Stimulated activated CD4-positive, alpha-beta T cell treated with anti-CD3 and anti-CD28 coated beads, Interleukin-1b, Interleukin-23, amount 100 ng/mL, for 4 hours (primary cell): ENCODE data around the gene SIPA1.
A peak's percentile ranks its signal among the peaks of the same experiment; 100 is the strongest.

Source experiments
- DNase-seq, 2 donors: peaks; one replicate each; pipeline ENCODE4 v3.0.0-alpha.2; 2020; ENCODE audit warnings: low read depth in 2 of 2

Gene SIPA1

GRCh38 chr11:65642014-65642671 lies 4.2 kb downstream of the SIPA1 start:
- DNase-seq, result no peak

GRCh38 chr11:65643971-65644370 lies 6.1 kb downstream of the SIPA1 start:
- DNase-seq, result no peak

- DNase-seq, result no peak
These were observed 6.9 kb downstream of the SIPA1 start for GRCh38 chr11:65644837-65645236.

GRCh38 chr11:65645710-65646109 lies 7.8 kb downstream of the SIPA1 start:
- DNase-seq, result no peak

- DNase-seq, result no peak
These were observed 8.5 kb downstream of the SIPA1 start for GRCh38 chr11:65646288-65646957.

- DNase-seq, result no peak
These were observed 9.2 kb downstream of the SIPA1 start for GRCh38 chr11:65646958-65647701.

- DNase-seq, result no peak
These were observed 11.1 kb downstream of the SIPA1 start for GRCh38 chr11:65648997-65649493.

- DNase-seq, result no peak
These were observed 12.0 kb downstream of the SIPA1 start for GRCh38 chr11:65649656-65650546.

- no peak for DNase-seq
These were observed 12.8 kb downstream of the SIPA1 start for GRCh38 chr11:65650547-65651338.

GRCh38 chr11:65651339-65651588 lies 13.4 kb downstream of the SIPA1 start:
- DNase-seq, result no peak

GRCh38 chr11:65651589-65652510 lies 13.9 kb downstream of the SIPA1 start:
- no peak for DNase-seq

GRCh38 chr11:65652511-65653228 lies 14.8 kb downstream of the SIPA1 start:
- peak; percentile 96 to 99 for DNase-seq

GRCh38 chr11:65653229-65654225 lies 15.6 kb downstream of the SIPA1 start:
- DNase-seq, result no peak

- DNase-seq, result no peak
These were observed 16.8 kb downstream of the SIPA1 start for GRCh38 chr11:65654375-65655349.

- no peak for DNase-seq
These were observed 17.9 kb downstream of the SIPA1 start for GRCh38 chr11:65655570-65656332.

- DNase-seq, result no peak
These were observed 19.5 kb downstream of the SIPA1 start for GRCh38 chr11:65657426-65657825.
